HEK293 (cell line): ENCODE results near the gene COL24A1.
A peak's percentile ranks its signal among the peaks of the same experiment; 100 is the strongest.

Experiments used
- CTCF ChIA-PET: fragments of 350-600 bp; formaldehyde crosslinking; extraction: SDS; loops from one replicate; lab custom pipeline; 2021; ENCODE audit warnings: antibody characterized with exemption; lab: Yijun Ruan, JAX
- POLR2A ChIA-PET: fragments of 300-600 bp; formaldehyde crosslinking; extraction: SDS; loops from one replicate; lab custom pipeline; 2020; ENCODE audit warnings: antibody characterized with exemption, inconsistent platforms; lab: Yijun Ruan, JAX
- H3K27ac ChIP-seq: fragments of 200-500 bp; sonication (Bioruptor generic); 2 replicates; pipeline ENCODE4 v1.5.1; 2014; ENCODE audit warnings: low read depth, low read length, control low read depth, inconsistent platforms; ENCODE audit errors: extremely low read depth
- H3K36me3 ChIP-seq, 2 experiments: fragments of 200-500 bp in 1 of 2; sonication (Bioruptor generic) in 1 of 2; 1 replicate in 1 of 2; 2 replicates in 1 of 2; pipeline ENCODE4 v1.5.1; 2014 to 2017; ENCODE audit warnings: inconsistent platforms in 2 of 2, low read length in 2 of 2; ENCODE audit not compliant: control insufficient read depth in 2 of 2, insufficient read depth in 1 of 2
- H3K4me1 ChIP-seq: fragments of 200-500 bp; sonication (Bioruptor generic); 2 replicates; pipeline ENCODE4 v1.5.1; 2014; ENCODE audit warnings: mild to moderate bottlenecking, low read length, inconsistent platforms; ENCODE audit not compliant: control insufficient read depth, insufficient read depth
- H3K4me3 ChIP-seq: 2 replicates; pipeline ENCODE4 v1.5.1; 2011; ENCODE audit warnings: low read depth, mild to moderate bottlenecking, control low read depth, low read length, moderate library complexity
- H3K9me3 ChIP-seq: fragments of 200-500 bp; sonication (Bioruptor generic); 2 replicates; pipeline ENCODE4 v1.5.1; 2014; ENCODE audit warnings: low read depth, low read length, inconsistent platforms; ENCODE audit not compliant: control insufficient read depth, insufficient read depth
- FEZF1 ChIP-seq: fragments of 450-650 bp; formaldehyde crosslinking; IDR thresholded peaks from 2 replicates; pipeline ENCODE4 v1.5.1; 2016; ENCODE audit warnings: missing biosample characterization, missing genetic modification characterization
- HOXD13 ChIP-seq: sonication (generic); formaldehyde crosslinking; IDR thresholded peaks from 2 replicates; pipeline ENCODE4 v1.8.0; 2022; ENCODE audit warnings: missing genetic modification reagents, borderline replicate concordance
- MEIS1 ChIP-seq: sonication (generic); formaldehyde crosslinking; IDR thresholded peaks from 2 replicates; pipeline ENCODE4 v1.8.1; 2022; ENCODE audit warnings: missing genetic modification reagents, mild to moderate bottlenecking, borderline replicate concordance
- MYNN ChIP-seq: fragments of 450-650 bp; formaldehyde crosslinking; IDR thresholded peaks from 2 replicates; pipeline ENCODE4 v1.5.1; 2016; ENCODE audit warnings: missing biosample characterization, missing genetic modification characterization, borderline replicate concordance
- PRDM10 ChIP-seq: fragments of 450-650 bp; formaldehyde crosslinking; IDR thresholded peaks from 2 replicates; pipeline ENCODE4 v1.5.1; 2016; ENCODE audit warnings: missing biosample characterization, missing genetic modification characterization
- WT1 ChIP-seq: fragments of 450-650 bp; formaldehyde crosslinking; IDR thresholded peaks from 2 replicates; pipeline ENCODE4 v1.5.1; 2016; ENCODE audit warnings: missing biosample characterization, missing genetic modification characterization
- ZNF146 ChIP-seq: fragments of 450-650 bp; formaldehyde crosslinking; IDR thresholded peaks from 2 replicates; pipeline ENCODE4 v1.5.1; 2016; ENCODE audit warnings: missing biosample characterization, missing genetic modification characterization
- ZNF37A ChIP-seq: fragments of 450-650 bp; IDR thresholded peaks from 2 replicates; pipeline ENCODE4 v1.5.1; 2018; ENCODE audit warnings: missing biosample characterization, missing genetic modification characterization
- ZNF48 ChIP-seq: fragments of 450-650 bp; formaldehyde crosslinking; IDR thresholded peaks from 2 replicates; pipeline ENCODE4 v1.5.1; 2016; ENCODE audit warnings: missing biosample characterization, missing genetic modification characterization
- ZNF610 ChIP-seq: fragments of 450-650 bp; formaldehyde crosslinking; IDR thresholded peaks from 2 replicates; pipeline ENCODE4 v1.5.1; 2016; ENCODE audit warnings: missing biosample characterization, missing genetic modification characterization, borderline replicate concordance
- ZNF639 ChIP-seq: fragments of 450-650 bp; formaldehyde crosslinking; IDR thresholded peaks from 2 replicates; pipeline ENCODE4 v1.5.1; 2016; ENCODE audit warnings: missing biosample characterization, missing genetic modification characterization
- ZNF660 ChIP-seq: fragments of 450-650 bp; IDR thresholded peaks from 2 replicates; pipeline ENCODE4 v1.5.1; 2018; ENCODE audit warnings: missing biosample characterization, mild to moderate bottlenecking, missing genetic modification characterization
- ZNF791 ChIP-seq: fragments of 450-650 bp; formaldehyde crosslinking; IDR thresholded peaks from 2 replicates; pipeline ENCODE4 v1.5.1; 2016; ENCODE audit warnings: missing biosample characterization, missing genetic modification characterization
- ZNF843 ChIP-seq: fragments of 450-650 bp; formaldehyde crosslinking; IDR thresholded peaks from 2 replicates; pipeline ENCODE4 v1.5.1; 2016; ENCODE audit warnings: missing biosample characterization, missing genetic modification characterization

COL24A1 gene

GRCh38 chr1:85976516-85977205 lies 179.9 kb downstream of the COL24A1 start:
- TF ChIP-seq ZNF146 (tag by site-specific recombination) (no peak), PRDM10 (0 out of 2 replicates have a peak, but pooled peaks have one; percentile 12)
- Histone ChIP-seq H3K36me3 (no peaks in the 10 kb centered on the region), H3K4me1 (no peaks in the 10 kb centered on the region), H3K4me3 (no peak overlapping the region), H3K9me3 (no peaks in the 10 kb centered on the region), H3K27ac (no peak overlapping the region)
- CTCF ChIA-PET: interaction anchor here (1.2 kb wide), 1 partner anchor 10 kb away, joined by 3 read pairs; no protein-coding TSS in a partner anchor
- POLR2A ChIA-PET: no interaction called here

DNA sequence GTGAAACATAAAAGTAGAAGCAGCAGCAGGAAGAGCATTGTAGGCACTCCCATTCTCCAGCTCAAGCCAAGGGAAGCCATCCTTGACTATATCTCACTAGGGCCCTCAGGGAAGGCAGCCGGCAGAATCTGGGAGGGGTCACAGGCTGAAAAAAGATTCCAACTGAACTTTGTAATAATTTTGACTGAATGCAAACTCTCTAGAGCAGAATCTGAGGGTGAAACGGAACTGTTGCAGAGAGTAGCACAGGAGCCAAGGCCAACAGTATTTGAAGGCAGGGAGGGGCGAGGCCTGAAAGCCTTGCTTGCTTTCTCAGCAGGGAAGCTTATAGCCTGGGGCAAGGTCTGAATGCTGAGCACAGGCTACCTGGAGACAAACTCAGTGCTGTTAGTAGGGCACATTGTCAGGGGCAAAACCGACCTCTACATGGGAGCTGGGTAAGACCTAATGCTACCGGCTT lies 180.6 kb downstream of the COL24A1 start:
- H3K27ac ChIP-seq: no peak overlapping the region
- ChIA-PET POLR2A (no interaction called here), CTCF (no interaction called here)
- TF ChIP-seq MYNN (tag by site-specific recombination) (no peak), FEZF1 (no peak), ZNF639 (tag by site-specific recombination) (no peak), ZNF37A (tag by site-specific recombination) (no peak), MEIS1 (CRISPR knock-in tag) (no peak), WT1 (tag by site-specific recombination) (no peak), PRDM10 (no peak), ZNF843 (no peak), ZNF660 (tag by site-specific recombination) (no peak), ZNF610 (tag by site-specific recombination) (no peak), ZNF48 (tag by site-specific recombination) (no peak), ZNF791 (tag by site-specific recombination) (no peak), HOXD13 (CRISPR knock-in tag) (no peak)
- no peak overlapping the region for H3K4me3 ChIP-seq
- H3K9me3 ChIP-seq: no peaks in the 10 kb centered on the region
- H3K4me1 ChIP-seq: no peaks in the 10 kb centered on the region
- H3K36me3 ChIP-seq: no peaks in the 10 kb centered on the region
